NCI-H69 (cell line): ENCODE results near the gene SLC9A8.
"Not testable (repeated sequence)": the region's sequence is repeated elsewhere in the genome, so short reads cannot be mapped to it uniquely, and the experiment has no call there.

Source experiments
- DNase-seq: peaks from one replicate; lab custom pipeline; 2025; lab: John Stamatoyannopoulos, UW

SLC9A8 gene, protein sequence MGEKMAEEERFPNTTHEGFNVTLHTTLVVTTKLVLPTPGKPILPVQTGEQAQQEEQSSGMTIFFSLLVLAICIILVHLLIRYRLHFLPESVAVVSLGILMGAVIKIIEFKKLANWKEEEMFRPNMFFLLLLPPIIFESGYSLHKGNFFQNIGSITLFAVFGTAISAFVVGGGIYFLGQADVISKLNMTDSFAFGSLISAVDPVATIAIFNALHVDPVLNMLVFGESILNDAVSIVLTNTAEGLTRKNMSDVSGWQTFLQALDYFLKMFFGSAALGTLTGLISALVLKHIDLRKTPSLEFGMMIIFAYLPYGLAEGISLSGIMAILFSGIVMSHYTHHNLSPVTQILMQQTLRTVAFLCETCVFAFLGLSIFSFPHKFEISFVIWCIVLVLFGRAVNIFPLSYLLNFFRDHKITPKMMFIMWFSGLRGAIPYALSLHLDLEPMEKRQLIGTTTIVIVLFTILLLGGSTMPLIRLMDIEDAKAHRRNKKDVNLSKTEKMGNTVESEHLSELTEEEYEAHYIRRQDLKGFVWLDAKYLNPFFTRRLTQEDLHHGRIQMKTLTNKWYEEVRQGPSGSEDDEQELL

DNA sequence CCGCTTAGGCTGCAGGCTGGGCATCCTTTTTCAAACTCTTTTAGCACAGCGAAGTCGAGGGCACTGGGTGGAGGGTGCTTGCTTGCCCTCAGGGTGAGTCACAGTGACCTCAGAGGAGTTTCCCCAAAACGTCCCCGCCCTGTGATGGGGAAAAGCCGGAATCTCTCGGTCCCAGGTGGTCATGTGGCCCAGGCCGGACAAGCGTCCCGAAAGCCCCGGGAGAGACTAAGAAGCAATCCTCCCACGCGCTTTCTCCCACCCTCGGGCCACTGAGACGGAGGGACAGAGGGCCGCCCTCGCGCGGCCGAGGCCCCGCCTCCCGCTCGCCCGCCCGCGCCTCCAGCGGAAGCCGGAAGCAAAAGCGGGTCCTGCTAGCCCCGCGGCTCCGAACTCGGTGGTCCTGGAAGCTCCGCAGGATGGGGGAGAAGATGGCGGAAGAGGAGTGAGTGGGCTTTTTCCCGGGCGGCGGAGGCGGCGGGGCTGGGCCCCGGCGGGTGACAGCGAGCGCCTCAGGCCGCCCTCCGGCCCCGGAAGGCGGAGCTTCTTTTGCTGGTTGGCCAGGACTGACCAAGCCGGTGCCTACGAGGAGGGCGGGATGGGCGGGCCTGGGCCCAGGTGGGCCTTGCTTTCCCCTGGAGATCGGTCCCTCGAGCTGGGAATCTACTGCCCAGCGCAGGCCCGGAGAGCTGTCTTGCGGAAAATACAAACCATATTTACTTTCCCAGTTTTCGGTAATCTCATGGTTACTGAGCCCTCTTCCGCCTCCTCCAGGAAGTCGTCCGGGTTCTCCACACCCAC lies at the start of gene SLC9A8:
TSS of gene SLC9A8 (plus strand) at position 322 of the 798 bp plus-strand sequence. CDS start at position 417, 95 bp downstream.
- peak; percentile 91 for DNase-seq

DNA sequence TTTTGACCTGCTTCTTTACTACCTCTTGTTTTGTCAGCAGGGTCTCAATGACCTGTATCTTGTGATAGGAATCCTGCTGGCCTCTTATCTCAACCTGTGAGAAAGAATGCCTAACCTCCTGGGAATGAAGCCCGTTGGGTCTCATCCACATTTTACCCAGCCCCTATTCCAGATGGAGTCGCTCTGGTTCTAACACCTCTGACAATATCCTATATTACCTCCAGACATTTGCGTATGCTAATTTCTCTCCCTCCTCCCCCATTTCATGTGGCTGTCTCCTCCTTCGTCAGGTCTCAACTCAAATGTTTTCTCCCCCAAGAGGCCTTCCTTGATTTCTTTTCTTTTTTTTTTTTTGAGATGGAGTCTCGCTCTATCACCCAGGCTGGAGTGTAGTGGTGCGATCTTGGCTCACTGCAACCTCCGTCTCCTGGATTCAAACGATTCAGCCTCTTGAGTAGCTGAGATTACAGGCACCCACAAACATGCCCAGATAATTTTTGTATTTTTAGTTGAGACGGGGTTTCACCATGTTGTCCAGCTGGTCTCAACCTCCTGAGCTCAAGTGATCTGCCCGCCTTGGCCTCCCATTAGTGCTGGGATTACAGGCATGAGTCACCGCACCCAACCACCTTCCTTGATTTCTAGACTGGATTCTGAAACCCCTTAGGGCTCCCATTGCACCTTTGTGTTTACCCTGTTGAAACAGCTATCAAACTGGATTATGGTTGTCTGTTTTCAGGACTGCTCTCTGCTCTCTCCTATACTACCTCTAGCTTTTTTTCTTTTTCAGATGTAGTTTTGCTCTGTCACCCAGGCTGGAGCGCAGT lies 49.5 kb upstream of the SLC9A8 start:
- DNase-seq, result no peak

DNA sequence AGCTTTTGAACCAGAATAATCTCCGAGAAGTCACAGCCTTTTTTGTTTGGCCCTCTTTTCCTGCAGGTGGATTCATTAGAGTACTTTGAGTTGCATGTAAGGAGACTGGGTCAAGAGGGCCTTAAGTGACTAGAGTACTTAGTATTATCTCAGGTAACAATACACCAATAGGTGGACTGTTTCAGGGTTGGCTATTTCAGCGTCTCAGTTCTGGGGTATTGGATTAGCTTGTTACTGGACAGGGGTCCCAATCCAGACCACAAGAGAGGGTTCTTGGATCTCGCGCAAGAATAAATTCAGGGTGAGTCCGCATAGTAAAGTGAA lies 47.3 kb upstream of the SLC9A8 start:
- DNase-seq, result no peak

DNA sequence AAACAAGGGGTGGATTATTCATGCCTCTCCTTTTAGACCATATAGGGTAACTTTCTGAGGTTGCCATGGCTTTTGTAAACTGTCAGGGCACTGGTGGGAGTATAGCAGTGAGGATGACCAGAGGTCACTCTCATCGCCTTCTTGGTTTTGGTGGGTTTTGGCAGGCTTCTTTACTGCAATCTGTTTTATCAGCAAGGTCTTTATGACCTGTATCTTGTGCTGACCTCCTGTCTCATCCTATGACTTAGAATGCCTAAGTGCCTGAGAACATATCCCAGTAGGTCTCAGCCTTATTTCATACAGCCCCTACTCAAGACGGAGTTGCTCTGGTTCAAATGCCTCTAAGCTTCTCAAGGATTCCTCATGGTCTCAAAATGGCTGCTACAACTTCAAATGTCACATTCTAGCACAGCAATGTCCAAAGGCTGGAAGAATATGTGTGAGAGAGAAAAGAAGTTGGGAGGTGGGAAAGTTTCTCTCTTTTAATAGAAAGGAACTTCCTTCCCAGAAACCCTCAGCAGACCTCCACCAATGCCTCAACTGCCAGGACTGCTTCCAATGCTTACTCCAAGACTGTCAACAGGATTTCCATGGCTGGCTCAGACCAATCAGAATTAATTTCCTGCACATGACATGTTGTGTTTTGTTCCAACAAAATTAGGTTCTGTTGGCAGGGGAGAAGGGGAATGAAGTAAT lies 46.6 kb upstream of the SLC9A8 start:
- no peak for DNase-seq

DNA sequence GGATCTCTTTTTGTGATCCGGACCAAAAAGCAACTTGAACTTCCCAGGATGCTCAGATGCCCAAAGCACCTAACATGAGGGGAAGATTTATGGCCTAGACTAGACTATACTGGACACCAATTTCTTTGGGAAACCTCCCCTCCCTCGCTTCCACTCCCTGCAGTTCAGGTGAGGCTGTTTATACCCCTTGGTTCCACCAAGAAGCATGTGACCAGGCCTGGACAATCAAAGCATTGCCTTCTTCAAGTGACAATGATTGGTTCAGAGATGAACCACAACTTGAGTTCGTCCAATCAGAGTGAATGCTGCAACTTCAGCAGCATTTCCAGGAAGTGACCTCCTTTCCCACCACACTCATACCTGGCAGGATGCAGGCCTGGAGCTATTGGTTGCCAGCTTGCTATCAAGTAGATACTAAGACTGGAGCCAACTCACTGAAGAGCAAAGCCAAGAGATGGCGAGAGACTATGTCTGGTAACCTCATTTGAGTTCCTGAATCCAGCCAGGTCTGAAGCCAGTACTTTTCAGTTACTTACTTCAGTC lies 45.6 kb upstream of the SLC9A8 start:
- DNase-seq, result no peak

DNA sequence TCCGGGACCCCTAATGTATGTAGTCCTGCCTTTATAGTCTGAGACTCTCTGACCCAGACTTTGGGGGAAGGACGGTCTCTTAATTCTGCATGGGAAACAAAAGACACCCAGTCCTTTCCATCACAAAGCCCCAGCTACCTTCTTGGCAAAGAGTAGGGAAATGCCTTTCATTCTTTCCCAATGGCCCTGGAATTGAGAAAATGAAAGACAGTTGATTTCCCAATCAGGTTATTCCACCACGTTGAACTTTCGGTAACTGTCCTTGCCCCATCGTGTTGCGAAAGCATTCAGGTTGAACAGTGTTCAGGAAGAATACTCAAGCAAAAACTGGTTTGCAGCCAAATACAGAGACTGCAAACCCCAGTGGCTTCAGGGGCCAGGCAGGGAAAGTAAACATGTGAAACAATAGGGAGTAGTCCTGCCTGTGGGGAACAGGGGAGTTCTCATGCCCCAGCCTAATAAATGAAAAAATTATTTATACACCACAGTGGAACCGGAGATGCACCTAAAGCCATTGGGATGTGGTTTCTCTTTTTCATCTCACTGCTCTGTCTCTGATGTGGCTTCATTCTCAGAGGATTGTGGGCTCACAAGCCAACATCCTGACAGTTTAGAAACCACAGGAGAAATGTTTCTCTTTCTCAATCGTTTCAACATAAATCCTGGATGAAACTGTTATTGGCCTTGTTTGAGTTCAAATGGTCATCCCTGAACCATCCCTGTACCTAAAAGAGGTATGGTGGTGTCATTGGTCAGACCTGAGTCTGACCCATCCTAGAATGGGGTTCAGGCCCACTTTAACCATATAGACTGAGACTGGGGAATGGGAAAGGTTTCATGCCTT lies 44.2 kb upstream of the SLC9A8 start:
- peak; percentile 73 for DNase-seq

DNA sequence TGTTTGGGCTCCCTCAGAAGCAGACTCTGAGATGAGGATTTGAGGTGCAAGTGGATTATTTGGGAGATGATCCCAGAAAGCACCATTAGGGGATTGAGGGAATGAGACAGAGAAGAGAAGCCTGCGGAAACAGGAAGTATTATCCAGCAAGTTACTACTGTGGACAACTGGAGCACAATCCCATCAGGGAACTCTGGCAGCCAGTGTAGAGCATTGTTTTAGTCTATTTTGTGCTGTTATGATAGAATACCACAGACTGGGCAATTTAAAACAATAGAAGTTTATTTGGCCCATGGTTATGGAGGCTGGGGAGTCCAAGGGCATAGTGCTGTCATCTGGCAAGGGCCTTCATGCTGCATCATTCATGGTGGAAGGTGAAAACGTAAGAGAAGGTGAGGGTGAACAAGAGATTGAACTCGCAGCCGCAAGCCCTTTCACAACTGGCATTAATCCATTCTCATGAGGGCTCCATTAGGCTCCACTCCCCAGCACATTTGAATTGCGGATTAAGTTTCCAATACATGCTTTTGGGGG lies 43.5 kb upstream of the SLC9A8 start:
- no peak for DNase-seq

DNA sequence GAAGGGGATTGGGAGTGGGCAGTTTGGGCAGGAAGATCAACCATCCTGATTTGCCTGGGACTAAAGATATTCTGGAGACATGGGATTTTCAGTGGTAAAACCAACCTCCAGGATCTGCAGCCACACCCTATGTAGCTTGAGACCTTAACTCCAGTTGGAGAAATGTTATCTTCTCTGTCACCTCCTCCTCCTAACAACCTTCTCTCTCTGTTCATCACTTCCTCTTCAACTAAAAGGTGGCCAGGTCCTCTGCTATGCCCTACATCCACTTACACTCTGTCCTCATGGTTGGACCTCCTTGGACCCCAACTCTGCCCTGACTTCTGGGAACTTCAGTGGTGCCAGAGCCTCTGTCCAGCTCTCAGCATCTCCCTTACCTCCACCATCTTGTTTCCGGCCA lies 42.0 kb upstream of the SLC9A8 start:
- no peak for DNase-seq

DNA sequence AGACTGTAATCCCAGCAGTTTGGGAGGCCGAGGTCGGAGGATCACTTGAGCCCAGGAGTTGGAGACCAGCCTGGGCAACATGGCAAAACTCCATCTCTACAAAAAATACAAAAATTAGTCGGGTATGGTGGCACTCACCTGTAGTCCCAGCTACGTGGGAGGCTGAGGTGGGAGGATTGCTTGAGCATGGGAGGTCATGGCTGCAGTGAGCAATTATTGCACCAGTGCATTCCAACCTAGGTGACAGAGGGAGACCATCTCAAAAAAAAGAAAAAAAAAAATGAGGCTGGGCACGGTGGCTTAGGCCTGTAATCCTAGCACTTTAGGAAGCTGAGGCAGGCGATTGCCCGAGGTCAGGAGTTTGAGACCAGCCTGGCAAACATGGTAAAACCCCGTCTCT lies 38.4 kb upstream of the SLC9A8 start:
- not testable (repeated sequence) for DNase-seq

DNA sequence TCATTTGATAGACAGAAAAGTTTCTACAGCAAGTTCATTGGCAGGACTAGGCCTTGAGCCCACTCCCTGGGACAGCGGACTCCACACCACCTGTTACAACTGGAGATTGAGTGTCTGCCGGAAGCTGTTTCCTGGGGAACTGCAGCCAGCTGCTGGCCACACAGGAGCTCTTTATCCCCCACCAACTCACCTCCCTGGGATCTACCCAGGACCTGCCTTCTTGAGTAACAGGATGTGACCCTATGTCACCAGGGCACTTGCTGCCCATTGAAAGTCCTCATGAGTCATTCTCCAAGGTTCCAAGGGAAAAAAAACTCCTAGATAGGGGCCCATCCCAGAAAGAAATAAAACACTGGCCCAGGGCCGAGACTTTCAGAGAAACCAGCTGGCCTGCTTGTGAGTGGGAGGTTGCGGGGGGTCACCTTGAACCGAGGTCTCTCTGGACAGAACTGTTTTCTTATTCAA lies 37.4 kb upstream of the SLC9A8 start:
- DNase-seq, result peak; percentile 56

DNA sequence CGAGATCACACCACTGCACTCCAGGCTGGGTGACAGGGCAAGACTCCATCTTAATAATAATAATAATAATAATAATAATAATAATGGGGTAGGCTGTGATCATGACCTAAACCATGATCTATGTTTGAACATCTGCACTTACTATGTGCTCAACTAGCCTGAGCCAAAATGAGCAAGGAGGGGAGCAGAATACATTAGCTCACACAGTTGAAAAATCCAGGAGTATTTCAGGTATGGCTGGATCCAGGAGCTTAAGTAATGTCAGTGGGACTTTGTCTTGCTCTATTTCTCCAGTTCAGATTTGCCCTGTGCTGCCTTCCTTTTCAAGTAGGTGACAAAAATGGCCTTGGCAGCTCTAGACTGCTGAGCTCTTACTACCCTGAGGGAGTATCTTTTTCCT lies 32.7 kb upstream of the SLC9A8 start:
- no peak for DNase-seq

DNA sequence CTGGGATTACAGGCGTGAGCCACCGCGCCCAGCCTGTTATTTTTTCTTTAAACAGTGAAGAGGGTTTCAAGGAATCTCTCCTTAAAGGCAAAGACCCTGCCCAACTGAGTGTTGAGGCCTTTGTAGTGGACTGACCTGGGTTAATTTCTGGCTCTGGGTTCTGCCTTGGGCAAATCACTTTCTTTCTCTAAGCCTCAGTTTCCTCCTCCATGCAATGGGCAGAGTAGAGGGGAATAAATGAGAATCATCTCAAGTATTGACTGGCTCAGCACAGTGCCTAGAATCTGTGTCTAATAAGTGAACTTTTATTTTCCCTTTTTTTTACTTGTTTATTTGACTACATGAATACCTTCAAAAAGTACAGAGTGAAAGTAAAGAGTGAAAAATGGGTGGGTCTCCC lies 31.0 kb upstream of the SLC9A8 start:
- no peak for DNase-seq

DNA sequence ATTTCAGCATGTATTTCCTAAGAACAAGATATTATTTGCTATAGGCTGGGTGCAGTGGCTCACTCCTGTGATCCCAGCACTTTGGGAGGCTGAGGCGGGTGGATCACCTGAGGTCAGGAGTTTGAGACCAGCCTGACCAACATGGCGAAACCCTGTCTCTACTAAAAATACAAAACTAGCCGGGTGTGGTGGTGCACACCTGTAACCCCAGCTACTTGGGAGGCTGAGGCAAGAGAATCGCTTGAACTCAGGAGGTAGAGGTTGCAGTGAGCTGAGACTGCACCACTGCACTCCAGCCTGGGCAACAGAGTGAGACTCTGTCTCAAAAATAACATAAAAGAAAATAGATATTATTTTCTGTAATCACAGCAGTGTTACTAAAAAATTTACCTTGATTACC lies 30.2 kb upstream of the SLC9A8 start:
- DNase-seq, result not testable (repeated sequence)

DNA sequence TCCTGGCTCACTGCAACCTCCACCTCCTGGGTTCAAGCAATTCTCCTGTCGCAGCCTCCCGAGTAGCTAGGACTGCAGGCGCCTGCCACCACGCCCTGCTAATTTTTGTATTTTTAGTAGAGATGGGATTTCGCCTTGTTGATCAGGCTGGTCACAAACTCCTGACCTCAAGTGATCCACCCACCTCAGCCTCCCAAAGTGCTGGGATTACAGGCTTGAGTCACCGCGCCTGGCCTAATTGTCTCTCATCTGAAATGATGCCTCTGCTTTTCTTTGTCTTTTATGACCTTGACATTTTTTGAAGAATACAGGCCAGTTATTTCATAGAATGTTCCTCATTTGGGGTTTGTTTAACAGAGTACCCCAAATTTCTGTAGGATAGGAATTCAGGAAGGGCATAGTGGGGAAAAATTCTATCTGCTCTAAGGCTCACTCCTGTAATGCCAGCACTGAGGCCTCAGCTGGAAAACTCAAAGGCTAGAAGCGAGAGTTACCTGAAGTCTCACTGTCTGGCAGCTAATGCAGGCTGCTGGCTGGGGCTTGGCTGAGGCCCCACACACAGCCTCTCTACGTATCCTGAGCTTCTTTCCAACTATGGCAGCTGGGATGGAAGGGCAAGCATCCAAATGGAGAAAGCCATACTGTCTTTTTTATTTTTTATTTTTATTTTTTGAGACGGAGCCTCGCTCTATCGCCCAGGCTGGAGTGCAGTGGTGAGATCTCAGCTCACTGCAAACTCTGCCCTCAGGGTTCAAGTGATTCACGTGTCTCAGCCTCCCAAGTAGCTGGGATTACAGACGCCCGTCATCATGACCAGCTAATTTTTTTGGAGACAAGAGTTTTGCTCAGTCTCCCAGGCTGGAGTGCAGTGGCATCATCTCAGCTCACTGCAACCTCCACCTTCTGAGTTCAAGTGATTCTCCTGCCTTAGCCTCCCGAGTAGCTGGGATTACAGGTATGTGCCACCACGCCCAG lies 29.3 kb upstream of the SLC9A8 start:
- DNase-seq, result not testable (repeated sequence)

DNA sequence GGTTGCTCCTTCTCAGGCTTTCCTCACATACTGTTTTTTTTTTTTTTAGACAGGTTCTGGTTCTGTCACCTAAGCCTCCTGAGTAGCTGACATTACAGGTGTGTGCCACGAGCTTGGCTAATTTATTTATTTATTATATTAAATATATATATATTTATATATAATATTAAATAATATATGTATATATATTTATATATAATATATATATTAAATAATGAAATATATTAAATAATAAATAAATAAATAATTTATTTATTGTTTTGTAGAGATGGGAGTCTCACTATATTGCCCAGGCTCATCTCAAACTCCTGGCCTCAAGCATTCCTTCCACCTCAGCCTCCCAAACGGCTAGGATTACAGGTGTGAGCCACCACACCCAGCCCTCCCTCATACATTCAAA lies 28.3 kb upstream of the SLC9A8 start:
- no peak for DNase-seq

DNA sequence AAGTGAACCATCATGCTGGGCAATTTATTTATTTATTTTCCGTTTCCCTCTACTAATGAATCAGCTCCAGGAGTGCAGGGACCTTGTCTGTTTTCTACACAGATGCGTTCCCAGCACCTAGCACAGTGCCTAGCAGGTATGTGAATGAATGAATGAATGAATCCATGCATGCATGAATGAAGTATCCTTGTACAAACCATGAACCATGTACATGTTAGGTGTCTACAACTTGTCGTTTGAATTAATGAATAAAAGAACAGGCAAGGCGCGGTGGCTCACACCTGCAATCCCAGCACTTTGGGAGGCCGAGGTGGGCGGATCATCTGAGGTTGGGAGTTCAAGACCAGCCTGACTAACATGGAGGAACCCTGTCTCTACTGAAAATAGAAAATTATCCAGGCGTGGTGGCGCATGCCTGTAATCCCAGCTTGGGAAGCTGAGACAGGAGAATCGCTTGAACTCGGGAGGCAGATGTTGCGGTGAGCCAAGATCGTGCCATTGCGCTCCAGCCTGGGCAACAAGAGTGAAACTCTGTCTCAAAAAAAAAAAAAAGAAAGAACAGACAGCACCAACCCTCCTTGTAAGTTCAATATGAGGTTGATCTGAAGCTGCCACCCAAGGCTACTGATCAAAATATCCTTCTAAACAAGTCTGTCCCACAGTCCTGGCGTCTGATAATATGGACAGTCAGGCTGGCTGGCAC lies 27.3 kb upstream of the SLC9A8 start:
- DNase-seq, result no peak

DNA sequence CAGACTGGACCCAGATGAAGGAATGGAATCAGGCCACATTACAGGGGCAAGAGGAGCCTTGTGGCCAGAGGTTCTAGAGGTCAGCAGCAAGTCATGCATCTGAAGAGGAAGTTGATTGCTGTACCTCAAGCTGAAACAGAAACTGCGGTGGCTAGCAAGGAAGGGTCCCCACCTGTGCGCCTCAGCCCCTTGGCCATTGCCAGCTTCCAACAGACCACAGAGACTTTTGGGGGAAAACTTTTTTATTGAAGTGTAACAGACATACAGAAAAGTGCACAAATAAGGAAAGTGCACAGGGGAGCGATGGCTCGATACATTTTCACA lies 26.8 kb upstream of the SLC9A8 start:
- no peak for DNase-seq

DNA sequence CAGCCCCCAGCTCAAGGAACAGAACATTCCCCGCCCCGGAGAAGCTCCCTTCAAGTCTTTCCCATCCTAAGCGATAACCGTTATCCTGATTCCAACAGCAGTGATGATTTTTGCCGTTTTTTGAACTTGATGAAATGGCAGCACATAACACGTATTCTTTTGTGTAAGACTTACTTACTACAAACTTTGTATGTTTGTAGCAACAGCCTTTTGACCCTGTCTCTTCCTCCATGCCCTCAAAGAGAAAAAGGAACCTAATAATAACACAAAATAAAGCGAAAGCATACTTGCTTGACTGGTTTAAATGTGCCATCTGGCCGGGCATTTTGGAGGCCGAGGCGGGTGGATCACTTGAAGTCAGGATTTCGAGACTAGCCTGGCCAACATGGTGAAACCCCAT lies 26.4 kb upstream of the SLC9A8 start:
- DNase-seq, result no peak
